ENCODE results near the gene ANXA9.

ANXA9 gene

GRCh38 chr1:150976401-150976821, 5.7 kb upstream of the ANXA9 start:
- DNase-seq: no peak

- DNase-seq: peak; percentile 70
These were observed 5.0 kb upstream of the ANXA9 start for GRCh38 chr1:150976879-150977694.

GRCh38 chr1:150979092-150980056, 2.7 kb upstream of the ANXA9 start:
- DNase-seq: peak; percentile 86

GRCh38 chr1:150981177-150981804, 801 bp upstream of the ANXA9 start:
- no peak for DNase-seq

- DNase-seq: no peak
These were observed 3.2 kb downstream of the ANXA9 start for GRCh38 chr1:150985179-150985825.

- DNase-seq: no peak
These were observed 5.8 kb downstream of the ANXA9 start for GRCh38 chr1:150987924-150988323.

- DNase-seq: no peak
These were observed 10.5 kb downstream of the ANXA9 start for GRCh38 chr1:150992626-150993025.

GRCh38 chr1:150994248-150994647, 12.2 kb downstream of the ANXA9 start:
- DNase-seq: no peak

- DNase-seq: no peak
These were observed 13.4 kb downstream of the ANXA9 start for GRCh38 chr1:150995460-150995859.

GRCh38 chr1:150995896-150996295, 13.8 kb downstream of the ANXA9 start:
- peak; percentile 45 for DNase-seq

GRCh38 chr1:150997126-150997872, 15.2 kb downstream of the ANXA9 start:
- no peak for DNase-seq

- no peak for DNase-seq
These were observed 15.9 kb downstream of the ANXA9 start for GRCh38 chr1:150997949-150998348.

- DNase-seq: no peak
These were observed 17.1 kb downstream of the ANXA9 start for GRCh38 chr1:150999051-150999674.

GRCh38 chr1:150999926-151000325, 17.8 kb downstream of the ANXA9 start:
- no peak for DNase-seq

GRCh38 chr1:151000408-151000807, 18.3 kb downstream of the ANXA9 start:
- DNase-seq: no peak

GRCh38 chr1:151001602-151002001, 19.5 kb downstream of the ANXA9 start:
- DNase-seq: no peak

- no peak for DNase-seq
These were observed 20.0 kb downstream of the ANXA9 start for GRCh38 chr1:151002051-151002450.

GRCh38 chr1:151002611-151003010, 20.5 kb downstream of the ANXA9 start:
- no peak for DNase-seq

- no peak for DNase-seq
These were observed 21.1 kb downstream of the ANXA9 start for GRCh38 chr1:151003180-151003579.

- DNase-seq: no peak
These were observed 23.7 kb downstream of the ANXA9 start for GRCh38 chr1:151005729-151006319.

Measured in activated T-cell treated with anti-CD3 and anti-CD28 coated beads, Interleukin-2, amount 50 U/mL, for 1 hour (primary cell).